GM12891 (cell line): ENCODE data around the gene DQX1.

Source experiments
- POLR2A ChIP-seq: IDR thresholded peaks from 2 replicates; pipeline ENCODE4 v1.6.1; 2011; ENCODE audit warnings: low read depth, low read length, control low read depth
- POLR2AphosphoS5 ChIP-seq: IDR thresholded peaks from 2 replicates; pipeline ENCODE4 v1.6.1; 2011; ENCODE audit warnings: low read depth, low read length, control low read depth
- POU2F2 ChIP-seq: IDR thresholded peaks from 2 replicates; pipeline ENCODE4 v1.6.1; 2011; ENCODE audit warnings: low read depth, mild to moderate bottlenecking, control low read depth, low read length, moderate library complexity
- TAF1 ChIP-seq: IDR thresholded peaks from 2 replicates; pipeline ENCODE4 v1.6.1; 2011; ENCODE audit warnings: low read depth, low read length, control low read depth

DNA sequence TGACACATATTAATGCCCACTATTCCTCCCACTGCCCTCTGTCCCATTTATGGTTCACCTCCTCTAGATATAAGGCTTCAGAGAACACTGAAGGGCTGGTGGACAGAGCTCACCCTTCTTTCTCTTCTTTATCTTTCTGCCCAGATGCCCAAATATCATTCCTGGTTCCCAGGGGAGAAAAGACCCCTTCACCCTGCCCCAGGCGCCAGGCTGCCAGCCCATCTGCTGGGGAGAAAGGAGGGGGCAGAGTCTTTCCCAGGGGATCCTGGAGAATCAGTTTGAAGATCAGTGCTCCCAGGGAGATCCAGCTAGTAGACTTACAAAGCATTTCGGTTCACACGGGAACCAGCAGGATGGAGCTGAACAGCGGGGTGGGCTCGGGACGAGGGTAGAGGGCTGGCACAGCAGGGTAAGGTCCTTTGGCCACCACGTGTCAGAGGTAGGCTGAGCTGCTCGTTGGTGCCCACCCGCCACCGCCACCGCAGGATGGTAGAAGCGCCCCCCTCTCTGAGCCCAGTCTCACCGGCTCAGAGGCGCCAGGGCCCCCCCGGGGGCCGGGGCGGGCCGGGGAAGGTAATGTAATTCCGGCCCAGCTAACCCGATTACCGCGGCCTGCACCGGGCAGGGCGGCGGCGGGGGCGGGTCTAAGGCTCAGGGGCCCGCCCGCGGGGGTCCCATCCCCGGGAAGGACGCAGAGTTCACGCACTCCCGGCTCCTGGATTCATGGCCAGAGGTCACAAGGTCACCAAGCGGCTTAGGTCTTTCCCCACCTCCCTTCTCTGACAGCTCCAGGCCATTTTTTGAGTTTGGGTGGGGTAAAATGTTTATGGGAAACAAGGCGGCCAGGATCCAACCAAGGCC is 13.1 kb downstream of the DQX1 start:
- TF ChIP-seq POLR2A (no peak), POLR2AphosphoS5 (no peak), TAF1 (no peak), POU2F2 (no peak)
